ENCODE measurements around the gene SIPA1. TPM values are rescaled to one million over a fixed set of nuclear protein-coding genes. Genes with fewer than 3 reads are reported as not detected.
A peak's percentile ranks its signal among the peaks of the same experiment; 100 is the strongest.
"Not testable (repeated sequence)": the region's sequence is repeated elsewhere in the genome, so short reads cannot be mapped to it uniquely, and the experiment has no call there.

The SIPA1 gene
- total RNA-seq, 1 experiment from 2014 or later = 79.1 TPM

DNA sequence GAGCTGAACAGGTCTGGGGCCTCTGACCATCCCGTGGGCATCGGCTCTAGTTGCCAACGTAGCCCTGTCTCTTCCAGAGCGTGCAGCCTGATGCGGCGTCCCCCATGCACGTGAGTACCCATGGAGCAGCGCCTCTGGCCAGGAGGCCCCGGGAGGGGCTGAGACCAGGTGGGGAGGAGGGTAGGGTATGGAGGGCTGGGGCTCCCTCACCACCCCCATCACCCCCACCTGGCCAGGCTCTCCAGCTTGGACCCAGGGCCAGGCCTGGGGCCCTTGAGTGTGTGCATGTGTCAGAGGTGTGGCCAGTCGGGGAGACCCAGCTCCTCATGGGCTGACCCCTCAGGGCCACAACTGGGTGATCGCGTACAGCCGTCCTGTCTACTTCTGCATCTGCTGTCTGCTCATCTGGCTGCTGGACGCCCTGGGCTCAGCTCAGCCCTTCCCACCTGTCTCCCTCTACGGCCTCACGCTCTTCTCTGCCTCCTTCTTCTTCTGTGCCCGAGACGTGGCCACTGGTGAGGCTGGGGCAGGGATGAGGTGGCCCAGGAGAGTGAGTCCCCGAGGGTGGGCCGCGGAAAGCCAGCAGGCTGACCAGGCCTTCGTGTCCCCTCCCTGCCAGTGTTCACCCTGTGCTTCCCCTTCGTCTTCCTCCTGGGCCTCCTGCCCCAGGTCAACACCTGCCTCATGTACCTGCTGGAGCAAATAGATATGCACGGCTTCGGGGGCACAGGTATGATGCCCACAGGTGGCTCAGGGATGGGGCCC is 13.9 kb upstream of the SIPA1 start:
- no peak for DNase-seq (ENCODE audit: low spot score)

DNA sequence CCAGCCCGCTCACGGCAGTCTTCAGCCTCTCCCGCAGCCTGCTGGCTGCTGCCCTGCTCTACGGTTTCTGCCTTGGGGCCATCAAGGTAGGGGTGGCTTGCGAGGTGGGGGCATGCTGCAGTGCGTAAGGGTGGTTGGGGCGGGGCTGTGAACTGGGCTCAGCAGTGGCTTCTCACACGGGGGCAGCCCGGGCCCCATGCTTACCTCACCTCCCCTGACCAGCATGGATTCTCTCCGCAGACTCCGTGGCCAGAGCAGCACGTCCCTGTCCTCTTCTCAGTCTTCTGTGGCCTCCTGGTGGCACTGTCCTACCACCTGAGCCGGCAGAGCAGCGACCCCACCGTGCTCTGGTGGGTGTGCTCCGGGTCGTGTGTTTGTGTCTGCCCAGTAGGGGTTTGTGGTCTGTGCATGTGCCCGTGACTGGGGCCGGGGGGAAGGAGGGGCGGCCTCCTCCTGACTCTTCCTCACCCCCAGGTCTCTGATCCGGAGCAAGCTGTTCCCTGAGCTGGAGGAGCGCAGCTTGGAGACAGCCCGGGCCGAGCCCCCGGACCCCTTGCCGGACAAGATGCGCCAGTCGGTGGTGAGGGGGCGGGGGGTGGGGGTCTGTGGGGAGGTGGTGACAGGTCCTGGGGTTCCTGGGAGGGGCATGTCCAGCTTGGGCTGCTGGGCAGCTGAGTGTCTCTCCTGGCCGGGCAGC is 12.8 kb upstream of the SIPA1 start:
- no peak for DNase-seq (ENCODE audit: low spot score)

DNA sequence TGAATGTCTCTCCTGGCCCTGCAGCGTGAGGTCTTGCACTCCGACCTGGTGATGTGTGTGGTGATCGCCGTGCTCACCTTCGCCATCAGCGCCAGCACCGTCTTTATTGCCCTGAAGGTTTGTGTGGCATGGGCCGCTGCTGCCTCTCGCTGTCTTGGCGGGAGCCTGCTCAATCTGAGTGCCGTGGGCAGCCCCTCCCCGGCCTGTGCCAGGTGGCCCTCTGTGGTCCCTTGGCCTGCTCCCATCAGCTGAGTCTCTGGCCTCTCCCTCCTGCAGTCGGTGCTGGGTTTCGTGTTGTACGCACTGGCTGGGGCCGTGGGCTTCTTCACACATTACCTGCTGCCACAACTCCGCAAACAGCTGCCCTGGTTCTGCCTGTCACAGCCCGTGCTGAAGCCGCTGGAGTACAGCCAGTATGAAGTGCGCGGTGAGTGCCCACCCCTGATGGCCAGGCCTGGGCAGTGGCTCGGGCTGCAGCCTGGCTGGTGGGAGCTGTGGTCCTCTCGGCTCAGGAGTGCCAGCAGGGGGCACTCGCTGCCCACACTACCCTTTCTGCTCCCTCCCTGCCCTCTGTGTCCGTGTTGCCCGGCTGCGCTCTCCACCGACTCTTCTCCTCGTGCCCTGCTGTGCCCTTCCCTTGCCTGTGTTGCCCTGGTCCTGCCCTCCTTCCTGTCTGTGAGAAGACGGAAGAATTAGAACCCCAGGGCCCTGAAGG is 12.1 kb upstream of the SIPA1 start:
- DNase-seq (ENCODE audit: low spot score) = peak; percentile 62

DNA sequence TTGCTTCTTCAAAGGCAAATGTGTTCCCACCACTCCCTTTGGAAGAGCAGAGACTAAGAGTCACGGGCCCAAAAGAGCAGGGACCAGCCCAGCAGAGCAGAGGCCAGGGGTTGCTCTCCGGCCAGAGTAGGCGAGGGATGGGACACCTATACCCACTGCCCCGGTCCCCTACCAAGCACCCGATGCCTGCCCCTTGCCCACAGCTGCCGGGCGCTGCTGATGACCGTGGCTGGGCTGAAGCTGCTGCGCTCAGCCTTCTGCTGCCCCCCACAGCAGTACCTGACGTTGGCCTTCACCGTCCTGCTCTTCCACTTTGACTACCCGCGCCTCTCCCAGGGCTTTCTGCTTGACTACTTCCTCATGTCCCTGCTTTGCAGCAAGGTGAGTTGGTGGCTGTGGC is 10.7 kb upstream of the SIPA1 start:
- no peak for DNase-seq (ENCODE audit: low spot score)

DNA sequence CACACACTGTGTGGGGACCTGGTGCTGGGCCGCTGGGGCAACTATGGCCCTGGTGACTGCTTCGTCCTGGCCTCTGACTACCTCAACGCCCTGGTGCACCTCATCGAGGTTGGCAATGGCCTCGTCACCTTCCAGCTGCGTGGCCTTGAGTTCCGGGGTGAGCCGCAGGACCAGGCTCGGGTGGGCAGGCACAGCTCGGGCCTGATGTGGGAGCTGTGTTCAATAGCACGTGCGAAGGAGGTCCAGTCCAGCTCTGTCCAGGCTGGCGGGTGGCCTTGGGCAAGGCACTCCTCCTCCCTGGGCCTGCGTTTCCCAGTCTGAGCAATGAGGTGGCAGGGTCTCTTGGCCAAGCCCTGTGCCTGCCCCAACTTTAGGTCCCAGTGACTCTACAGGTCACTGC is 8.3 kb upstream of the SIPA1 start:
- no peak for DNase-seq (ENCODE audit: low spot score)

DNA sequence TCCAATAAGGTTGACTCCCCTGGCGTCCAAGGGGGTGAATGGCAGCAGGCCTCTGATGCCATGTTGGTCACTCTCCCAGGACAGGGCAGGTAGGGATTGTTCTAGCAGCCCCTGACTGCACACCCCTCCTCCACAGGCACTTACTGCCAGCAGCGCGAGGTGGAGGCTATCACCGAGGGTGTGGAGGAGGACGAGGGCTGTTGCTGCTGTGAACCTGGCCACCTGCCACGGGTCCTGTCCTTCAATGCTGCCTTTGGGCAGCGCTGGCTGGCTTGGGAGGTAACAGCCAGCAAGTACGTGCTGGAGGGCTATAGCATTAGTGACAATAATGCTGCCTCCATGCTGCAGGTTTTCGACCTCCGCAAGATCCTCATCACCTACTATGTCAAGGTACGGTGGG is 7.7 kb upstream of the SIPA1 start:
- no peak for DNase-seq (ENCODE audit: low spot score)

DNA sequence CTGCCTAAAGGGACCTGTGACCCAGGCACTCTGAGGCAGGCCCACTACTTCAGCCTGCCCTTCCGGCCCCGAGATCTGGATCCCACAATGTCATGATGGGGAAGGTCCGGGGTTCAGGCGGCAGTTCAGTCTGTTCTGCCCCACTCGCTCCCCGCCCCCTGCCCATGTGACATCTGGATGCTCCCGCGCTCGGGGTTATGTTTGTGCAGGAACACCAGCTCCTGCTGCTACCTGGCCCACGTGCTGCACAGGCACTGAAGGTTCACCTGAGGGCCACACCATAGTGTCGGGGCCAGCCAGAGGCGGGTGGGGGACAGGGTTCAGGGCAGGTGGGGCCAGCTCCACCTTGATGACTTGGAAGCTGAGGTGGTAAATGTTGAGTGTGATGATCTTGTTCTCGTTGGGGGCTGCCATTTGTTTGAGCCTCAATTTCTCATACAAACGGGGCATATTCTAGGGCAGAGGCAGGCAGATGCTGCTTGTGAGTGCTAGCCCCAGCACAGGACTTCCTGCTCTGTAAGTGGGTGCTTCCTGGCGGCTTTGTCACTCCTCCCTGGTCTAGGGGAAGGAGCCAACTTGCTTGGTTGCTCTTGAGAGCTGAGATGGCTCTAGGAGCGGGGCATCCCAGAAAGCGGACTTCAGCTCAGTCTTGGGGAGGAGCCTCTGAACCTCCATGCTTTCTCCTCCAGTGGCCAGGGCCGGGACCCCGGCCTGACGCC is 4.4 kb upstream of the SIPA1 start:
- no peak for DNase-seq (ENCODE audit: low spot score)

DNA sequence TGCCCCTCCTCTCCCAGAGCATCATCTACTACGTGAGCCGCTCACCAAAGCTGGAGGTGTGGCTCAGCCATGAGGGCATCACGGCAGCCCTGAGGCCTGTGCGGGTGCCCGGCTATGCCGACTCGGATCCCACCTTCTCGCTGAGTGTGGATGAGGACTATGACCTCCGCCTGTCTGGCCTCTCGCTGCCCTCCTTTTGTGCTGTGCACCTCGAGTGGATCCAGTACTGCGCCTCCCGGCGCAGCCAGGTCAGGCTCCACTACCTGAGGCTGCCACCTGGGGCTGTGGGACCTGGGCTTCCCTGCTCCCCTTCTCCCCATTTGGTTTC is 3.8 kb upstream of the SIPA1 start:
- no peak for DNase-seq (ENCODE audit: low spot score)

DNA sequence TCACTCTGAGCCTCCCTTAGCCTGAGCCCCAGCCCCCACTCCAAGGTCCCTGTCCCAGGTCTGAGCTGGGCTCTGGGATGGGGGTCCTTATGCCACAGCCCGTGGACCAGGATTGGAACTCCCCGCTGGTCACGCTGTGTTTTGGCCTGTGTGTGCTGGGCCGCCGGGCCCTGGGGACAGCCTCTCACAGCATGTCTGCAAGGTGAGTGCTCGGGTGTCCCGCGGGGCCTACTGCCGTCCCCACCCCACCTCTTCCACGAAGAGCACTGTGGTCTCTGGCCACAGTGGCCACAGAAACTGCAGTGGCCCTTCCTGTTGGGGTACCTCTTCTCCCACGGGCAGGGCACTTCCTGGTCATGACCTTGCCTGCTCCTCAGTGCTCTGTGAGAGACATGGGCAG is 3.5 kb upstream of the SIPA1 start:
- DNase-seq (ENCODE audit: low spot score) = no peak

DNA sequence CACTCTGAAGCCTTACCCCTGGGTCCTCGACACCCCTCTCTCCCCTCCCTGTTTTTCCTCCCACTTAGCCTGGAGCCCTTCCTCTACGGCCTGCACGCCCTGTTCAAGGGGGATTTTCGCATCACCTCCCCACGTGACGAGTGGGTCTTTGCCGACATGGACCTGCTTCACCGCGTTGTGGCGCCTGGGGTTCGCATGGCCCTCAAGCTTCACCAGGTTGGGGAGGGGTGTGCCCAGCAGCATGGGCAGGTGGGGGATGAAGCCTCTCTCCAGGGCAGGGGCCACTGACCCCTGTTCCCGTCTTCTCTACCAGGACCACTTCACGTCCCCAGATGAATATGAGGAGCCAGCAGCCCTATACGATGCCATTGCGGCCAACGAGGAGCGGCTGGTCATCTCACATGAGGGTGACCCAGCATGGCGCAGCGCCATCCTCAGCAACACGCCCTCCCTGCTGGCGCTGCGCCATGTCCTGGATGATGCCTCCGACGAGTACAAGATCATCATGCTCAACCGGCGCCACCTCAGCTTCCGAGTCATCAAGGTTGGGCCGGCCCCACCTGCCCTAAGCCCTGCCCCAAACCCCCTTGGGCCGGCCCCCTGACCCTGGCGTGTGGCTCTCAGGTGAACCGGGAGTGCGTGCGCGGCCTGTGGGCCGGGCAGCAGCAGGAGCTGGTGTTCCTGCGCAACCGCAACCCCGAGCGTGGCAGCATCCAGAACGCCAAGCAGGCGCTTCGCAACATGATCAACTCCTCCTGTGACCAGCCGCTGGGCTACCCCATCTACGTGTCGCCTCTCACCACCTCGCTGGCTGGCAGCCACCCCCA is 2.8 kb upstream of the SIPA1 start:
- DNase-seq (ENCODE audit: low spot score) = no peak

DNA sequence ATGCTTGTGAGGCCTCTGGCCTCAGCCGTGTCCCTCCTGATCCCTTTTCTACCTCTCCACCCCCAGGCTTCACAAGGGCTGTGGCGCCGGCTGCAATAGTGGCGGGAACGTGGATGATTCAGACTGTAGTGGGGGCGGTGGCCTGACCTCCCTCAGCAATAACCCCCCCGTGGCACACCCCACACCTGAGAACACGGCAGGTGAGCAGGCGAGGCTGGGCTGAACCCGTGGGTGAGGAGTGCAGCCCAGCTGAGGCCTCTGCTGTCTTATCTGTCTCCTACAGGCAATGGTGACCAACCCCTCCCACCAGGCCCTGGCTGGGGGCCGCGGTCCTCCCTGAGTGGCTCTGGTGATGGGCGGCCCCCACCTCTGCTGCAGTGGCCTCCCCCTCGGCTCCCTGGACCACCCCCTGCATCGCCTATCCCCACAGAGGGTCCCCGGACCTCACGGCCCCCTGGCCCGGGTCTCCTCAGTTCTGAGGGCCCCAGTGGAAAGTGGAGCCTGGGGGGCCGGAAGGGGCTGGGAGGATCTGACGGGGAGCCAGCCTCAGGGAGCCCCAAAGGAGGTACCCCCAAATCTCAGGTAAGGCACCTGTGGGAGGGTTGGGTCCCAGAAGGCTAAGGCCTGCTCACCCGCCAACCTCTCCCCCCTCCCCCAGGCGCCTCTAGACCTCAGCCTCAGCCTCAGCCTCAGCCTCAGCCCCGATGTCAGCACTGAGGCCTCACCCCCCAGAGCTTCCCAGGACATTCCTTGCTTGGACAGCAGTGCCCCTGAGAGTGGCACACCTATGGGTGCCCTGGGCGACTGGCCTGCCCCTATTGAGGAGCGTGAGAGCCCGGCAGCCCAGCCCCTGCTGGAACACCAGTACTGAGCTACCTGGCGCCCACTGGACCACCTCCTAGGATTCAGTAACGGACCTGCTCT is 1.5 kb upstream of the SIPA1 start:
- DNase-seq (ENCODE audit: low spot score) = no peak

DNA sequence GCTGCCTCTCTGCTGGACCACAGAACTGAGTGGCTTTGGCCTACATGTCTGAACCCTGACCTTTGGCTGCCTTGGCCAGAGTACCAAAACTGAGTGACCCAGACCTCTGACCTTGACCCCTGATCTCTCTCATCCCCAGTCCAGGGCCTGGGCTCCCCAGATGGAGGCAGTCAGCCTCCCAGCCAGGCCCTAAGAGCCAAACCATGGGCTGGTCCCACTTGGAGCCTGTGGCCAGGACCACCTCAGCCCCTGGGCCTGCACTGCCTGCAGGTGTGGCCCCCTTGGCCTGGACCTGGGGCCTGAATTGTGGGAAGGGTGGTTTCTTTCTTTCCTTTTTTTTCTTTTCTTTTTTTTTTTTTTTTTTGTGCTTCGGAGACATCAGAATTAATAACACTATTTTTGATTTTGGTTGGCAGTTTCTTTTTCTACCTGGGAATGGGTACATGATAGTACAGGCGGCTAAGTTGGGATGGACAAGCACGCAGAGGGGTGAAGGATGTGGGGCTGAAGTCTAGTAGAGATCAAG is 806 bp upstream of the SIPA1 start:
- DNase-seq (ENCODE audit: low spot score) = no peak

DNA sequence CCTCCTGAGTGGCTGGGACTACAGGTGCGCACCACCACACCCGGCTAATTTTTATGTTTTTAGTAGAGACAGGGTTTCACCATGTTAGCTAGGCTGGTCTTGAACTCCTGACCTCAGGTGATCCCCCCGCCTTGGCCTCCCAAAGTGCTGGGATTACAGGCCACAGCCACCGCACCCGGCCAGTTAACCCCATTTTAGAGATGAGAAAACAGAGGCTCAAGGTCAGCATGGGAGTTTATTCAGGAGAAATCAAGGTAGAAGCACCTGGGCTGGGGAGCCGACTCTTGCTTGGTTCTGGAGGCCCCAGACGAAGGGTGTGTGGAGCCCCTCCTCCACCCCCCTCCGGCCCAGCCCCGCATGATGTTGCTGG is 1.3 kb downstream of the SIPA1 start:
- DNase-seq (ENCODE audit: low spot score) = not testable (repeated sequence)

DNA sequence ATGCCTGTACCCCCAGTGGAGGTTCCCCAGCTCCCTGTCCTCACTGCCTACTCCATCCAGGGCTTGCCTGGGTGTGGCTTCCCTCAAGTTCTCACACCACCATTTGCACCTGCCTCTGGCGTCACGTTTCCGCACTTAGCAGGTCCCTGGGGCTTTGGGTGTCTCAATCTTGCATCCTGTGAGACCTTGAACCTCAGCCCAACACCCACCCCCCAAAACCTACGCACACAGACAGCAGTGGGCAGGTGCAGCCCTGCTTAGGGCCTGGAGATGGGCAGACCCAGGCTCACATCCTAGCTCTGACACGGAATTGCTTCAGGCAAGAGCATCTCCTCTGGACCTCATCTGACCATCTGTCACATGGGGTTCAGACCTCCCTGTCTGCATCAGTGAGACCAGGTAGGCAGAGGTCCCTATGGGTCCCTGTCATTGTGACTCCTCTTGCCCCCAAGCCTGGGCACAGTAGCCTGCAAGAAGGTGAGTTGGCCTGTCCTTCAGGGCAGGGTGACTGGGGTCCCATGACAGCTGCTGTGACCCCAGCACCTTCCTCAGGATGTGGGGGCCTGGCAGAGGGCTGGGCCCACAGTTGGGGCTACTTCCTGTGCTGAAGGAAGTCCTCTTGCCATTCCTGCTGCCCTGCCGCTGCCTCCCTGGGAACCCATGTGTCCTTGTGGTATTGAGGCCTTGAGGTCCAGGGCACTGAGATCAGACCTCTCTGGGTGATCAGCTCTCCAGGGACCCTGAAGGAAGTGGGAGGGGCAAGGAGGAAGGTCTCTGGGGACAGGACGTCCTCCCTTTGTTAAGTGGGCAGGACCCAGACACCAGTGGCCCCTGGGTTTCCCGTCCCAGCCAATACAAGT is 2.0 kb downstream of the SIPA1 start:
- no peak for DNase-seq (ENCODE audit: low spot score)

DNA sequence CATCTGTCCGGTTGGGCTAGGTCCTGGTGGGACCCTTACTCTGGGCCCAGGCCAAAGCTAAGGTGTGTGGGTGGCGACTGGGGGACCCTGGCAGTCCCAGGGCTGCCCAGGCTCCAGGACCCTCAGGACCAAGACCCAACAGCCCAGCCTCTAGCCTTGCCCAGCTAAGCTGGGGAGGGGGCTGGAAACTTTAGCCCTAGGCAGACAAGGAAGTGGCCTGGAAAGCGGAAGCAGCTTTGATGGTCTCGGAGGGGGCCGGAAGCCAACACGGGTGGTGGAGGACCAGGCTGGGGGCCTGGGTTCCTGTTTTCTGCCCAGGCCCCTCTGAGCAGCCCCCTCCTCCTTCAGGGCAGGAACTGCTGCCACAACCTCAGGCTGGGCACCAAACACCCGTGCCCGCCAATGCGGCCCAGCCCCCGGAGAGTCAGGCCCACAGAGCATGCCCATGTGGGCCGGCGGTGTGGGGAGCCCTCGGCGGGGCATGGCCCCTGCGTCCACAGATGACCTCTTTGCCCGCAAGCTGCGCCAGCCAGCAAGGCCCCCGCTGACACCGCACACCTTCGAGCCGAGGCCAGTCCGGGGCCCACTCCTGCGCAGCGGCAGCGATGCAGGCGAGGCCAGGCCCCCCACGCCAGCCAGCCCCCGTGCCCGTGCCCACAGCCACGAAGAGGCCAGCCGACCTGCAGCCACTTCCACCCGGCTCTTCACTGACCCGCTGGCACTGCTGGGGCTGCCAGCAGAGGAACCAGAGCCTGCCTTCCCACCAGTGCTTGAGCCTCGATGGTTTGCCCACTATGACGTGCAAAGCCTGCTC is 2.8 kb downstream of the SIPA1 start:
- no peak for DNase-seq (ENCODE audit: low spot score)

DNA sequence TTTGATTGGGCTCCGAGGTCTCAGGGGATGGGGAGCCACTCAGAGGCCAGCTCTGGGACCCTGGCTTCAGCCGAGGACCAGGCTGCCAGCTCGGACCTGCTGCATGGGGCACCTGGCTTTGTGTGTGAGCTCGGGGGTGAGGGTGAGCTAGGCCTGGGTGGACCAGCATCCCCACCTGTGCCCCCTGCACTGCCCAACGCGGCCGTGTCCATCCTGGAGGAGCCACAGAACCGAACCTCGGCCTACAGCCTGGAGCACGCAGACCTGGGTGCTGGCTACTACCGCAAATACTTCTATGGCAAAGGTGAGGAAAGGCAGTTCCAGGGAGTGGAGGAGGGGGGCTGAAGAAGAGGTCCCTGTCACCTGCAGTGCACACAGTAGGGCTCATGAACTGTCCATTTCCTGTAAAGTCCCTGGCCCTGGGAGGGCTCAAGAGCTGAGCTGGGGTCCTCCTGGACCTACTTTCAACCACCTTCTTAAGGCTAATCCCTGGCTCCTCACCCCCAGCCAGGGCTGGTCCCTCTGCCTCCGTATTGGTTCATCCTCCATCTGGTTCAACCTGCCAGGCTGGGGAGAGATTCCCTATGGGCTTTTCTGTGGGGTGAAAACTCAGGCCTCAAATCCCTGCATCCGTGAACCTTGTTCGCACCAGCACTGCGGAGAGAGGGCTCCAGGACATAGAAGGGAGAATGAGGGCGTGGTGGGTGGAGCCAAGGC is 3.6 kb downstream of the SIPA1 start:
- DNase-seq (ENCODE audit: low spot score) = no peak

DNA sequence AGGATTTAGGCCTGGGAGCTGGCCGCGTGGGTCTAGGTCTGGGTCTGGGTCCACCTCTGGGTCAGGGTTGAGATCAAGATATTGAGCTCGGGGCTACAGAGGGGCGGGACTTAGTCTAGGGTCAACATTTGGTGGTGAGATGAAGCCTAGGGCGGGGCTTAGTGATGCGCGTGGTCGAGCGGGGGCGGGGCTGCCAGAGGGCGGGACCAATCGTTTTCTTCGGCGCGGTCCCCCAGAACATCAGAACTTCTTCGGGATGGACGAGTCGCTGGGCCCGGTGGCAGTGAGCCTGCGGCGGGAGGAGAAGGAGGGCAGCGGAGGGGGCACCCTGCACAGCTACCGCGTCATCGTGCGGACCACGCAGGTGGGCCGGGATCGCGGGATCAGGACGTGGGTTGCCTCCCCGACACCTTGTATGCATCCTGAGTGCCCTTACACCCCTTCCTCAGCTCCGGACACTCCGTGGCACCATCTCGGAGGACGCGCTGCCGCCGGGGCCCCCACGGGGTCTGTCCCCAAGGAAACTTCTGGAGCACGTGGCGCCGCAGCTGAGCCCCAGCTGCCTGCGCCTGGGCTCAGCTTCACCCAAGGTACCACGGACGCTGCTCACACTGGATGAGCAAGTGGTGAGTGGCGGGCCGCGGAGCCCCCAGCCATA is 4.2 kb downstream of the SIPA1 start:
- DNase-seq (ENCODE audit: low spot score) = no peak
